Neural cell (in vitro differentiated cells): Measurements from ENCODE around the gene CACNA1D. TPM values are rescaled to one million over a fixed set of nuclear protein-coding genes. Genes with fewer than 3 reads are reported as not detected.

Source experiments
- H2AFZ ChIP-seq: fragments of 200-600, 300-800 bp; sonication (generic), shearing (Covaris generic); 2 replicates; pipeline ENCODE4 v1.6.0; 2014; ENCODE audit warnings: low read depth, mild to moderate bottlenecking, antibody characterized with exemption, low read length, moderate library complexity
- H3F3A ChIP-seq: fragments of 200-600 bp; shearing (Covaris generic); 2 replicates; pipeline ENCODE4 v1.6.1; 2016; ENCODE audit warnings: mild to moderate bottlenecking, moderate library complexity, mixed read lengths, antibody characterized with exemption, low read length; ENCODE audit not compliant: insufficient read depth, poor library complexity, severe bottlenecking
- H3K27ac ChIP-seq: fragments of 200-600, 300-800 bp; sonication (generic), shearing (Covaris generic); 2 replicates; pipeline ENCODE4 v1.5.1; 2014; ENCODE audit warnings: mild to moderate bottlenecking, low read length, moderate library complexity
- H3K27me3 ChIP-seq: fragments of 300-800, 200-600 bp; sonication (generic), shearing (Covaris generic); 2 replicates; pipeline ENCODE4 v1.6.0; 2014; ENCODE audit warnings: mild to moderate bottlenecking, low read depth, low read length, moderate library complexity; ENCODE audit not compliant: insufficient read depth
- H3K36me3 ChIP-seq: fragments of 300-800, 200-600 bp; sonication (generic), shearing (Covaris generic); 2 replicates; pipeline ENCODE4 v1.5.1; 2014; ENCODE audit warnings: mild to moderate bottlenecking, antibody characterized with exemption, low read length, moderate library complexity; ENCODE audit not compliant: insufficient read depth
- H3K4me2 ChIP-seq: fragments of 300-800, 200-600 bp; sonication (generic), shearing (Covaris generic); 2 replicates; pipeline ENCODE4 v1.6.0; 2014; ENCODE audit warnings: mild to moderate bottlenecking, low read length
- H3K4me3 ChIP-seq: fragments of 300-800, 200-600 bp; sonication (generic), shearing (Covaris generic); 2 replicates; pipeline ENCODE4 v1.5.1; 2014; ENCODE audit warnings: mild to moderate bottlenecking, low read length, moderate library complexity
- H3K79me2 ChIP-seq: fragments of 200-600 bp; shearing (Covaris generic); replicated peaks from 2 replicates; pipeline ENCODE4 v1.6.0; 2014; ENCODE audit warnings: mild to moderate bottlenecking, low read length, moderate library complexity; ENCODE audit not compliant: insufficient read depth
- H3K9ac ChIP-seq: fragments of 300-800, 200-600 bp; sonication (generic), shearing (Covaris generic); 2 replicates; pipeline ENCODE4 v1.6.1; 2016; ENCODE audit warnings: mild to moderate bottlenecking, low read length, mixed read lengths
- H3K9me2 ChIP-seq: fragments of 200-600 bp; shearing (Covaris generic); 2 replicates; pipeline ENCODE4 v1.6.1; 2016; ENCODE audit warnings: mild to moderate bottlenecking, low read length, mixed read lengths; ENCODE audit not compliant: insufficient read depth
- H3K9me3 ChIP-seq: fragments of 200-600, 300-800 bp; sonication (generic), shearing (Covaris generic); 2 replicates; pipeline ENCODE4 v1.6.1; 2016; ENCODE audit warnings: mild to moderate bottlenecking, mixed run types, low read length, moderate library complexity, mixed read lengths
- H4K20me1 ChIP-seq: fragments of 200-600 bp; shearing (Covaris generic); 2 replicates; pipeline ENCODE4 v1.6.1; 2016; ENCODE audit warnings: mild to moderate bottlenecking, mixed run types; ENCODE audit not compliant: insufficient read depth
- CTCF ChIP-seq: fragments of 450-650 bp; IDR thresholded peaks from 2 replicates; pipeline ENCODE4 v1.5.1; 2014; ENCODE audit warnings: antibody characterized with exemption, mild to moderate bottlenecking, moderate library complexity; ENCODE audit not compliant: poor library complexity, severe bottlenecking
- EP300 ChIP-seq: fragments of 450-650 bp; conservative IDR thresholded peaks from 2 replicates; pipeline ENCODE4 v1.6.1; 2014; ENCODE audit warnings: antibody characterized with exemption, mild to moderate bottlenecking, moderate library complexity; ENCODE audit not compliant: poor library complexity, severe bottlenecking
- EZH2 ChIP-seq: fragments of 200-600, 300-800 bp; shearing (Covaris generic), sonication (generic); IDR thresholded peaks from 2 replicates; pipeline ENCODE4 v1.6.1; 2014; ENCODE audit warnings: antibody characterized with exemption, low read length, borderline replicate concordance, mild to moderate bottlenecking; ENCODE audit not compliant: insufficient read depth, poor library complexity, severe bottlenecking
- MXI1 ChIP-seq: fragments of 450-650 bp; conservative IDR thresholded peaks from 2 replicates; pipeline ENCODE4 v1.6.1; 2014; ENCODE audit warnings: antibody characterized with exemption, mild to moderate bottlenecking; ENCODE audit not compliant: poor library complexity, severe bottlenecking
- POLR2AphosphoS5 ChIP-seq: IDR thresholded peaks from 2 replicates; pipeline ENCODE4 v1.6.1; 2012
- RAD21 ChIP-seq: fragments of 450-650 bp; conservative IDR thresholded peaks from 2 replicates; pipeline ENCODE4 v1.6.1; 2014; ENCODE audit warnings: antibody characterized with exemption, mild to moderate bottlenecking, moderate library complexity
- REST ChIP-seq: IDR thresholded peaks from 2 replicates; pipeline ENCODE4 v1.6.1; 2012; ENCODE audit warnings: borderline replicate concordance
- SMC3 ChIP-seq: fragments of 450-650 bp; conservative IDR thresholded peaks from 2 replicates; pipeline ENCODE4 v1.6.1; 2014; ENCODE audit warnings: antibody characterized with exemption, mild to moderate bottlenecking, moderate library complexity; ENCODE audit not compliant: poor library complexity
- TAF1 ChIP-seq: IDR thresholded peaks from 2 replicates; pipeline ENCODE4 v1.6.1; 2012; ENCODE audit warnings: low read depth
- polyA plus RNA-seq: library from polyadenylated mRNA; depleted of rRNA; stranded (reverse); fragments of >200 nt; gene quantifications from 2 replicates; pipeline ENCODE4 v1.2.3, GENCODE V29; 2014

Gene CACNA1D
- polyA plus RNA-seq, 1 donor from 2014 or later: 22.5 TPM

- H2AFZ ChIP-seq: no peak overlapping the region
- no peaks in the 10 kb centered on the region for H3K9me2 ChIP-seq
- no peaks in the 10 kb centered on the region for H4K20me1 ChIP-seq
- H3F3A ChIP-seq: no peaks in the 10 kb centered on the region
- no peak overlapping the region for H3K4me3 ChIP-seq
- H3K27ac ChIP-seq: no peak overlapping the region
- no peaks in the 10 kb centered on the region for H3K79me2 ChIP-seq
- H3K9me3 ChIP-seq: no peaks in the 10 kb centered on the region
- H3K36me3 ChIP-seq: no peaks in the 10 kb centered on the region
- H3K9ac ChIP-seq: no peak overlapping the region
- no peaks in the 10 kb centered on the region for H3K27me3 ChIP-seq
- no peak for TF ChIP-seq MXI1
- TF ChIP-seq REST: no peak
- TF ChIP-seq TAF1: no peak
- no peak for TF ChIP-seq SMC3
- TF ChIP-seq CTCF: no peak
- no peak for TF ChIP-seq POLR2AphosphoS5
- TF ChIP-seq EP300: no peak
- TF ChIP-seq EZH2: no peak
- TF ChIP-seq RAD21: no peak
- no peak overlapping the region for H3K4me2 ChIP-seq
Observed at GRCh38 chr3:53534676-53535400, 40.4 kb downstream of the CACNA1D start.

- TF ChIP-seq RAD21 (no peak), EP300 (no peak), TAF1 (no peak), EZH2 (no peak), MXI1 (no peak), REST (no peak), SMC3 (no peak), POLR2AphosphoS5 (no peak), CTCF (no peak)
- H4K20me1 ChIP-seq: no peaks in the 10 kb centered on the region
- no peak overlapping the region for H2AFZ ChIP-seq
- no peaks in the 10 kb centered on the region for H3K79me2 ChIP-seq
- no peaks in the 10 kb centered on the region for H3K36me3 ChIP-seq
- H3K4me3 ChIP-seq: no peak overlapping the region
- no peaks in the 10 kb centered on the region for H3K9me2 ChIP-seq
- H3K4me2 ChIP-seq: no peak overlapping the region
- no peaks in the 10 kb centered on the region for H3K9me3 ChIP-seq
- no peak overlapping the region for H3K27ac ChIP-seq
- no peaks in the 10 kb centered on the region for H3F3A ChIP-seq
- H3K9ac ChIP-seq: no peak overlapping the region
- no peaks in the 10 kb centered on the region for H3K27me3 ChIP-seq
Observed at GRCh38 chr3:53536282-53536681, 41.9 kb downstream of the CACNA1D start.
